GM08714 (cell line): ENCODE results near the gene SMG9.
"Not testable (repeated sequence)": the region's sequence is repeated elsewhere in the genome, so short reads cannot be mapped to it uniquely, and the experiment has no call there.

Experiments used
- H3K4me3 ChIP-seq: fragments of 200-500 bp; sonication (Bioruptor generic); 2 replicates; pipeline ENCODE4 v1.5.1; 2014; ENCODE audit warnings: mild to moderate bottlenecking, low read length, inconsistent platforms
- ZNF274 ChIP-seq: IDR thresholded peaks from 2 replicates; pipeline ENCODE4 v1.6.1; 2012; ENCODE audit warnings: mild to moderate bottlenecking, low read depth, low read length

The SMG9 gene

DNA sequence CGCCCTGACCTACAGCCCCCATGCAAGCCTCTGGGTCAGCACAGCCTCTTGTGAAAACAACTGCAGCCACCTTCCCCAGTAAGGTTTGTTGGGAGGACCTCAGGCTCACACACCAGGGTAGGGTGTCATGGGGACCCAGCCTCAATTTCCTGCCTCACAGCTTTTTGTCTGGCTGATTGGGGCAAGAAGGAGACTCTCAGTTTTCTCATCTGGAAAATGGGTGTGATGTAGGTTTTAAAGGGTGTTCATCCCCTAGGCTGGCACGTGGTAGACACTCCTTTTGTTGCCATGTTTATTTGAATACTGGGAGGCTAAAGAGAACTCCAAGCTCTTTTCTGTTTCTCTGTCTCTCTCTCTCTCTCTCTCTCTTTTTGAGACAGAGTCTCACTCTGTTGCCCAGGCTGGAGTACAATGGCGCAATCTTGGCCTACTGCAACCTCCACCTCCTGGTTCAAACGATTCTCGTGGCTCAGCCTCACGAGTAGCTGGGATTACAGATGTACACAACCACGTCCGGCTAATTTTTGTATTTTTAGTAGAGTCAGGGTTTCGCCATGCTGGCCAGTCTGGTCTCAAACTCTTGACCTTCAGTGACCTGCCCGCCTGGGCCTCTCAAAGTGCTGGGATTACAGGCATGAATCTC lies 66.6 kb downstream of the SMG9 start:
- H3K4me3 ChIP-seq = no peak overlapping the region
- no peak for TF ChIP-seq ZNF274

- no peak overlapping the region for H3K4me3 ChIP-seq
- no peak for TF ChIP-seq ZNF274
Observed at GRCh38 chr19:43687660-43687997, 67.1 kb downstream of the SMG9 start.

DNA sequence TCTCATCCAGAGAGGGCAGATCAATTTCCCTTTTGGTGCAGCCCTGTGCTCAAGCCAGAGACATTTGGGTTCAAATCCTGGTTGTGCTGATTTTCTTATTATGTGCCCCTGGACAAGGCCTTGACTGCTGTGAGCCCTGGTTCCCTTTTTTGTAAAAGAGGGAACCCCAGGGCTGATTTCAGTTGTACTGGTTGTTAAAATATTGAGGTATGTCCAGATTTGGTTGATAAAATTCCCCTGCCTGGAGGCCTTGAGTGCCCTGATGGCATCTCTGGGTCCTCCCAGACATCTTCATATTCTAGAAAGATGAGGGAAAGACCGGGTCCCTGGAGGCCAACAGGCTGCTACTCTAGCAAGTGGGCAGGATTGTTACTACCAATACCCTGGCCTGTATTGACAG lies 70.4 kb downstream of the SMG9 start:
- no peak for TF ChIP-seq ZNF274
- H3K4me3 ChIP-seq = no peak overlapping the region

DNA sequence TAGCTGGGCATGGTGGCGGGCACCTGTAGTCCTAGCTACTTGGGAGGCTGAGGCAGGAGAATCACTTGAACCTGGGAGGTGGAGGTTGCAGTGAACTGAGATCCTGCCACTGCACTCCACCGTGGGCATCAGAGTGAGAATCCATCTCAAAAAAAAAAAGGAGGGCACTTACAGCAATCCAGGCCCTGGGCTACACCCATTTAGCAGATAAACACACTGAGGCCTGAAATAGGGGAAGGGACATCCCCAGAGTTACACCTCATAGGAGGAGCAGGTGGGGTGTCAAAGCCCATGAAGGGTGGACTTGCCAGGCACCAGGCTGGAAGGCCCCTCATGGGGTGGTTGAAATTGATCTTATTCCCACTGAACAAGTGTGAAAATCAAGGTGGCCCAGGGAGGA lies 70.9 kb downstream of the SMG9 start:
- no peak overlapping the region for H3K4me3 ChIP-seq
- no peak for TF ChIP-seq ZNF274

DNA sequence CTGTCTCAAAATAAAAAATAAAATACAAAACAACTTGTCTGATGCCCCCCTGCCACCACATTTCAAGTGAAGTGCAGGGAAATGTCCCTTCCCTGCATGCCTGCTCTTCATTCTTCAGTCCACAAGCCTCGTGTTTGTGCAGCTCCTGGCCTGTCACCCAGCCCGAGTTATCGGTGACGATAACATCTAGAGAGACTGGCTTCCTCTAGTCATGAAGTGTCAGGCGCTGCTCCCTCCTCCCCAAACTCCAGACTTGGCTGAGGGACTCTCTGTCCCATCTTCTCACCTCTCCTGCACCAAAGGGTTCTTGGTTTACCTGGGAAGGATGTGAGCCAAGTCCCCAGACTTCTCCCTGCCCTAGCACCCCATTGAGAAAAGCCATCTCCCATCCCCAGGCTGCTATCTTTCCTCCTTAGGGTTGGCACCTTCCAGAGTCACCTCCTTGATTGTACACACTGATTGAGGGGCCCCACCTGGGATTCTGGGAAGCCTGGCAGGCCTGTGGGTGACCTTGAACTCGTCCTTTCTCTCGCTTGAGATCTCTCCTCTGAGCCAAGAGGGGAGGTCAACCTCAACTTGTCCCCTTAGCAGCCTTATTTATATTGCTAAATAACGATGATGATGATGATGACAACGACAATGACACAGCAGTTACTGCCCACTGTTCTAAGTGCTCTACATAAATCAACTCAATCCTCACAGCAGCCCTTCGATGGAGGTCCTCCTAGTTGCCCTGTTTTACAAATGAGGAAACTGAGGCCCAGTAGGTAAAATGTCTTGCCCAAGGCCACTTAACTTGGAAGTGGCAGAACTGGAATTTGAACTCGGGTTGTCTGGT lies 71.7 kb downstream of the SMG9 start:
- no peak for TF ChIP-seq ZNF274
- H3K4me3 ChIP-seq = no peak overlapping the region

DNA sequence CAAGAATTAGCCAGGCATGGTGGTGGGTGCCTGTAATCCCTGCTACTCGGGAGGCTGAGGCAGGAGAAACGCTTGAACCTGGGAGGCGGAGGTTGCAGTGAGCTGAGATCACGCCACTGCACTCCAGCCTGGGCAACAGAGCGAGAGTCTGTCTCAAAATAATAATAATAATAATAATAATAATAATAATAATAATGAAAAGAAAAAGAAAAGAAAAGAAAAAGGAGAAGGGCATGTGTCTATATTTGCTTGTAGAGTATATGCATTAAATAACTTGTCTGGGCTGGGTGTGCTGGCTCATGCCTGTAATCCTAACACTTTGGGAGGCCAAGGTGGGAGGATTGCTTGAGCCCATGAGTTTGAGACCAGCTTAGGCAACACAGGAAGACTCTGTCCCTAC lies 72.5 kb downstream of the SMG9 start:
- not testable (repeated sequence) for H3K4me3 ChIP-seq

- H3K4me3 ChIP-seq = no peak overlapping the region
Observed at GRCh38 chr19:43681821-43682220, 72.9 kb downstream of the SMG9 start.

DNA sequence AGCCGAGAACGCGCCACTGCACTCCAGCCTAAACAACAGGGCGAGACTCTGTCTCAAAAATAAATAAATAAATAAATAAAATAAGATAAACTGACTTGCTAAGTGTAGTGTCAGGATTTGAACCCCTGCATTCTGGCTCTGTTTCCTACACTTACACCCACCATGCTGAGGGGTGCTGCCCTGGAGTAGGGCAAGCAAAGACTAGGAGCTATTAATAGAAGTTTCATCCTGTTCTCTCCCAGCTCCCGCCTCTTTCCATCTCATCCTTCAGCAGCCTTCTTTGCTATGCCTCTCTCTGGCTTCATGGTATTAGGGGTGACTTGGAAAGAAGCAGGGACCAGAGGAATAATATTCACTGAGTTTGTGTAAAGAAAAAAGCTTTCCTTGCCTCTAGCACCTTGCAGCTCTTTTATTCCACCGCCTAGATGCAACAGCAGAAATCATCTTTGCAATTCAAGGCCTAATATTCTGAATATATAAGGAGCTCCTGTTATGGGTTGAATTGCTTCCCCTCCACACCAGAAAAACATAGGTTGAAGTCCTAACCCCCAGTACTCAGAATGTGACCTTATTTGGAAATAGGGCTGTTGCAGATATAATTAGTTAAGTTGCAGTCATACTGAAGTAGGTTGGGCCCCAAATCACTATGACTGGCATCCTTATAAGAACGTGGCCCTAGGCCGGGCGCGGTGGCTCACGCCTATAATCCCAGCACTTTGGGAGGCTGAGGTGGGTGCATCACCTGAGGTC lies 76.1 kb downstream of the SMG9 start:
- no peak for TF ChIP-seq ZNF274
- H3K4me3 ChIP-seq = no peak overlapping the region

More at GRCh38 chr19:43681821-43682220, 72.9 kb downstream of the SMG9 start:
- TF ChIP-seq ZNF274 = no peak
